Esophagus muscularis mucosa (tissue), 4 donors: Measurements from ENCODE around the gene HS3ST5. TPM values are rescaled to one million over a fixed set of nuclear protein-coding genes. Genes with fewer than 3 reads are reported as not detected.
"Not testable (repeated sequence)": the region's sequence is repeated elsewhere in the genome, so short reads cannot be mapped to it uniquely, and the experiment has no call there.

Experiments used
- DNase-seq: peaks from one replicate; pipeline ENCODE4 v3.0.0-alpha.2; 2017; ENCODE audit errors: extremely low spot score
- H3K27ac ChIP-seq, 4 donors: fragments of 200-600 bp; sonication (generic); replicated peaks in 1 of 4; 1 replicate in 3 of 4; 2 replicates in 1 of 4; pipeline ENCODE4 v1.5.1; 2016 to 2019; ENCODE audit warnings: mild to moderate bottlenecking in 1 of 4
- H3K27me3 ChIP-seq, 4 donors: fragments of 200-600 bp; sonication (generic); one replicate each; pipeline versions ENCODE4 v1.5.1 to v1.6.0; 2016 to 2019
- H3K36me3 ChIP-seq, 4 donors: fragments of 200-600 bp; sonication (generic); one replicate each; pipeline ENCODE4 v1.5.1; 2016 to 2019
- H3K4me1 ChIP-seq, 4 donors: fragments of 200-600 bp; sonication (generic); one replicate each; pipeline ENCODE4 v1.5.1; 2016 to 2019
- H3K4me3 ChIP-seq, 4 donors: fragments of 200-600 bp; sonication (generic); 1 replicate in 2 of 4; 2 replicates in 2 of 4; pipeline ENCODE4 v1.5.1; 2016 to 2019; ENCODE audit warnings: mild to moderate bottlenecking in 4 of 4, moderate library complexity in 1 of 4
- H3K9me3 ChIP-seq, 4 donors: fragments of 200-600 bp; sonication (generic); 1 replicate in 3 of 4; 2 replicates in 1 of 4; pipeline ENCODE4 v1.5.1; 2016 to 2019
- CTCF ChIP-seq, 3 experiments: fragments of 200-600 bp in 2 of 3; fragments of 450-650 bp in 1 of 3; sonication (generic) in 2 of 3; IDR thresholded peaks; one replicate each; pipeline ENCODE4 v1.5.1; 2017 to 2019; ENCODE audit warnings: antibody characterized with exemption in 3 of 3, mild to moderate bottlenecking in 2 of 3, moderate library complexity in 1 of 3
- EP300 ChIP-seq: sonication (generic); formaldehyde crosslinking; IDR thresholded peaks from one replicate; pipeline ENCODE4 v1.6.1; 2017; ENCODE audit warnings: antibody characterized with exemption
- POLR2A ChIP-seq: fragments of 450-650 bp; IDR thresholded peaks from one replicate; pipeline ENCODE4 v1.6.1; 2017; ENCODE audit warnings: antibody characterized with exemption, moderate library complexity, mild to moderate bottlenecking, low read depth
- POLR2AphosphoS5 ChIP-seq, 2 donors: sonication (generic); formaldehyde crosslinking; IDR thresholded peaks; one replicate each; pipeline ENCODE4 v1.6.1; 2017; ENCODE audit warnings: antibody characterized with exemption in 2 of 2
- WGBS: methylation state at CpG from one replicate; pipeline ENCODE4 v1.1.5; 2018; 5-methylcytosine and 5-hydroxymethylcytosine counted together
- intact Hi-C: fragments of 100-400 bp; cut with DNase I; formaldehyde crosslinking; loops from one replicate; pipeline ENCODE4 v1.15.1; 2023
- total RNA-seq, 4 donors: library from RNA; depleted of rRNA; stranded (reverse); fragments of >200 nt; gene quantifications; one replicate each; pipeline versions ENCODE4 v1.1.0 to v1.2.1, GENCODE V29; 2016

HS3ST5 gene
- total RNA-seq, 4 donors from 2014 or later: 0.13 to 0.33 TPM; not detected in 2

- Histone ChIP-seq H3K36me3 (no peaks in the 10 kb centered on the region), H3K27me3 (no peaks in the 10 kb centered on the region), H3K27ac (no peak overlapping the region), H3K4me3 (no peak overlapping the region), H3K4me1 (no peaks in the 10 kb centered on the region), H3K9me3 (no peaks in the 10 kb centered on the region)
- intact Hi-C loops: no loop called here
- DNase-seq: no peak
- WGBS: 85% methylated on average over 3 of the region's 3 CpGs
- TF ChIP-seq POLR2AphosphoS5 (IDR thresholded peaks at IDR 0.05) (no peak), EP300 (no peak), CTCF (IDR thresholded peaks at IDR 0.05) (no peak), POLR2A (no peak)
These were observed 261.8 kb downstream of the HS3ST5 start for GRCh38 chr6:114080891-114081510.

DNA sequence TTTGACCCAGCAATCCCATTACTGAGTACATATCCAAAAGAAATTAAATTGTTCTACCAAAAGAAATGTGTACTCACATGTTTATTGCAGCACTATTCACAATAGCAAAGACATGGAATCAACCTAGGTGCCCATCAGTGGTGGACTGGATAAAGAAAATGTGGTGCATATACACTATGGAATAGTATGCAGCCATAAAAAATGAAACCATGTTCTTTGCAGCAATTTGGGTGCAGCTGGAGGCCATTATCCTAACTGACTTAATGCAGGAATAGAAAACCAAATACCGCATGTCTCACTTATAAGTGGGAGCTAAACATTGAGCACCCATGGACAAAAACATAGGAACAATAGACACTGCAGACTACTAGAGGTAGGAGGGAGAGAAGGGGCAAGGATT, 262.4 kb downstream of the HS3ST5 start:
- intact Hi-C loops, H3K9me3 ChIP-seq, H3K4me1 ChIP-seq, DNase-seq, H3K27ac ChIP-seq, H3K27me3 ChIP-seq, H3K36me3 ChIP-seq, H3K4me3 ChIP-seq: not testable (repeated sequence)
- 93% methylated on average over 1 of the region's 1 CpG for WGBS

DNA sequence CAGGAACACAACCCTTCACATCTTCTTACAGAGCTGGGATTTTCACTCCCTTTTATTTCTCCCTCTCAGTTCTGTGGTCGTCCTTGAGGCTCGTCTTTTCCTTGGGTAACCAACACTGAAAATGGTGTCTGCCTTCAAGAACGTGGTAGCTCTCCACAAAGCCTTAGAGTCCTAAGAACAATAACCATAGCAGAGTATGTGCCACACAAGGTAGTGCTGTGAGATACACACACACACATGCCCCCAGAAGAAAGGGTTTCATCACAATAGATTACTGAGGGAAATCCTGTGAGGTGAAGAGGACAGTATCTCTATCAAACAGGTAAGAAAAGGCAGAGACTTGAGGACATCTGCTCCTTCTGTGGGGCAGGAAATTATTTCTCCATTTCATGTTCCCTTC, 267.0 kb downstream of the HS3ST5 start:
- Histone ChIP-seq H3K9me3 (no peaks in the 10 kb centered on the region), H3K27me3 (no peaks in the 10 kb centered on the region), H3K36me3 (no peaks in the 10 kb centered on the region), H3K4me1 (no peaks in the 10 kb centered on the region), H3K4me3 (no peak overlapping the region), H3K27ac (no peak overlapping the region)
- WGBS: 91% methylated on average over 3 of the region's 3 CpGs
- TF ChIP-seq CTCF (IDR thresholded peaks at IDR 0.05) (no peak), POLR2A (no peak), EP300 (no peak), POLR2AphosphoS5 (IDR thresholded peaks at IDR 0.05) (no peak)
- DNase-seq: no peak
- intact Hi-C loops: no loop called here

- no peak overlapping the region for H3K27ac ChIP-seq
- no peak for DNase-seq
- no peaks in the 10 kb centered on the region for H3K9me3 ChIP-seq
- no peaks in the 10 kb centered on the region for H3K4me1 ChIP-seq
- H3K4me3 ChIP-seq: no peak overlapping the region
- no peaks in the 10 kb centered on the region for H3K27me3 ChIP-seq
- 94% methylated on average over 4 of the region's 4 CpGs for WGBS
- intact Hi-C loops: no loop called here
- TF ChIP-seq CTCF (IDR thresholded peaks at IDR 0.05) (no peak), EP300 (no peak), POLR2A (no peak), POLR2AphosphoS5 (IDR thresholded peaks at IDR 0.05) (no peak)
- H3K36me3 ChIP-seq: no peaks in the 10 kb centered on the region
These were observed 267.5 kb downstream of the HS3ST5 start for GRCh38 chr6:114075300-114075699.

- 59% methylated on average over 3 of the region's 3 CpGs for WGBS
- no peak overlapping the region for H3K27ac ChIP-seq
- no peaks in the 10 kb centered on the region for H3K9me3 ChIP-seq
- intact Hi-C loops: no loop called here
- no peak for DNase-seq
- no peak overlapping the region for H3K4me3 ChIP-seq
- no peaks in the 10 kb centered on the region for H3K27me3 ChIP-seq
- no peaks in the 10 kb centered on the region for H3K4me1 ChIP-seq
- TF ChIP-seq CTCF (IDR thresholded peaks at IDR 0.05) (no peak), EP300 (no peak), POLR2AphosphoS5 (IDR thresholded peaks at IDR 0.05) (no peak), POLR2A (no peak)
- no peaks in the 10 kb centered on the region for H3K36me3 ChIP-seq
These were observed 274.1 kb downstream of the HS3ST5 start for GRCh38 chr6:114068771-114069170.
